GOT3 (cell line): ENCODE data around the gene GYS1.
"Not testable (repeated sequence)": the region's sequence is repeated elsewhere in the genome, so short reads cannot be mapped to it uniquely, and the experiment has no call there.

Source experiments
- DNase-seq: peaks from one replicate; lab custom pipeline; 2025; ENCODE audit warnings: mixed read lengths; lab: John Stamatoyannopoulos, UW

The GYS1 gene

GRCh38 chr19:48993175-48994034, at the start of gene GYS1, which contains the start of gene RUVBL2:
GYS1 (minus strand) TSS chr19:48993309; CDS start chr19:48993112, 197 bp downstream.
RUVBL2 (plus strand) TSS chr19:48993887; CDS start chr19:48993912, 25 bp downstream.
- DNase-seq, result peak; percentile 97

- not testable (repeated sequence) for DNase-seq
Measured at GRCh38 chr19:49042666-49043065, 49.6 kb upstream of the GYS1 start.

- DNase-seq, result no peak
Measured at GRCh38 chr19:49042177-49042576, 49.1 kb upstream of the GYS1 start.

GRCh38 chr19:49039736-49040135, 46.6 kb upstream of the GYS1 start:
- DNase-seq, result not testable (repeated sequence)

- not testable (repeated sequence) for DNase-seq
Measured at GRCh38 chr19:49038557-49039276, 45.6 kb upstream of the GYS1 start.

GRCh38 chr19:49038111-49038510, 45.0 kb upstream of the GYS1 start:
- not testable (repeated sequence) for DNase-seq

- DNase-seq, result not testable (repeated sequence)
Measured at GRCh38 chr19:49036815-49037214, 43.7 kb upstream of the GYS1 start, which contains the start of gene CGB1. CGB1 (minus strand) TSS chr19:49036895; CDS start chr19:49036711, 184 bp downstream.

- DNase-seq, result not testable (repeated sequence)
Measured at GRCh38 chr19:49031642-49032301, 38.7 kb upstream of the GYS1 start, which contains the start of gene CGB2. CGB2 (plus strand) TSS chr19:49031890; CDS start chr19:49032096, 206 bp downstream.

- not testable (repeated sequence) for DNase-seq
Measured at GRCh38 chr19:49030323-49030722, 37.2 kb upstream of the GYS1 start.

- DNase-seq, result not testable (repeated sequence)
Measured at GRCh38 chr19:49029749-49030148, 36.6 kb upstream of the GYS1 start.

- not testable (repeated sequence) for DNase-seq
Measured at GRCh38 chr19:49028686-49029085, 35.6 kb upstream of the GYS1 start.

- DNase-seq, result not testable (repeated sequence)
Measured at GRCh38 chr19:49025599-49025998, 32.5 kb upstream of the GYS1 start.

GRCh38 chr19:49025088-49025487, 32.0 kb upstream of the GYS1 start:
- not testable (repeated sequence) for DNase-seq

- DNase-seq, result not testable (repeated sequence)
Measured at GRCh38 chr19:49024233-49024632, 31.1 kb upstream of the GYS1 start, which contains the start of gene CGB3. CGB3 (minus strand) TSS chr19:49024333; CDS start chr19:49023971, 362 bp downstream.

- no peak for DNase-seq
Measured at GRCh38 chr19:49022116-49022515, 29.0 kb upstream of the GYS1 start.

- no peak for DNase-seq
Measured at GRCh38 chr19:49020931-49021895, 28.1 kb upstream of the GYS1 start.

GRCh38 chr19:49020342-49020741, 27.2 kb upstream of the GYS1 start:
- no peak for DNase-seq

GRCh38 chr19:49019242-49019932, 26.3 kb upstream of the GYS1 start:
- DNase-seq, result no peak

GRCh38 chr19:49018388-49019241, 25.5 kb upstream of the GYS1 start:
- DNase-seq, result not testable (repeated sequence)
